GM19193 (cell line): ENCODE results near the gene RASSF5.

Experiments
- POLR2A ChIP-seq: IDR thresholded peaks from 4 replicates; pipeline ENCODE4 v1.6.1; 2011; ENCODE audit not compliant: insufficient read depth, insufficient read length; ENCODE audit errors: extremely low read depth

RASSF5 gene

DNA sequence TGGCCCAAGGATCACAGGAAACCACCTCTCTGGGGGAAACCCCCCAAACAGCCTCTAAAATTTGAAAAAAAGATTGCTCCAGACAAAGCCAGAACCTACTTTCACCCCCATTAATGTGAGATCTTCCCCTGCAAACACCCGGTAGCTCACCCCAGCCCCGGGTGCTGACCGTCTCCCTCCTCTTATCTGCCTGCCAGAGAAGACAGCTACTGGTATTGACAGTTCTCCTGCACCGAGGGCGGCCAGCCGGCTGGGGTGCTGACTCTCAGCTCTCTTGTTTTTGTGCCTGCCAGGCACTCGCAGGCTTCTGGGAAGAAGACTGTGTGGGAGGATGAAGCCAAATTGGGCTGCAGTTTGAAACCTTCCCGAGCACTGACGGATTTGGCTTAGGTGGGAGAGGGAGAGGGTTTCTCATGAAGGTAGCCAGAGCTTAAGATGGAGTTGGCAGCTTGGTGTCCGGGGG lies 48.2 kb downstream of the RASSF5 start:
- TF ChIP-seq POLR2A = no peak

DNA sequence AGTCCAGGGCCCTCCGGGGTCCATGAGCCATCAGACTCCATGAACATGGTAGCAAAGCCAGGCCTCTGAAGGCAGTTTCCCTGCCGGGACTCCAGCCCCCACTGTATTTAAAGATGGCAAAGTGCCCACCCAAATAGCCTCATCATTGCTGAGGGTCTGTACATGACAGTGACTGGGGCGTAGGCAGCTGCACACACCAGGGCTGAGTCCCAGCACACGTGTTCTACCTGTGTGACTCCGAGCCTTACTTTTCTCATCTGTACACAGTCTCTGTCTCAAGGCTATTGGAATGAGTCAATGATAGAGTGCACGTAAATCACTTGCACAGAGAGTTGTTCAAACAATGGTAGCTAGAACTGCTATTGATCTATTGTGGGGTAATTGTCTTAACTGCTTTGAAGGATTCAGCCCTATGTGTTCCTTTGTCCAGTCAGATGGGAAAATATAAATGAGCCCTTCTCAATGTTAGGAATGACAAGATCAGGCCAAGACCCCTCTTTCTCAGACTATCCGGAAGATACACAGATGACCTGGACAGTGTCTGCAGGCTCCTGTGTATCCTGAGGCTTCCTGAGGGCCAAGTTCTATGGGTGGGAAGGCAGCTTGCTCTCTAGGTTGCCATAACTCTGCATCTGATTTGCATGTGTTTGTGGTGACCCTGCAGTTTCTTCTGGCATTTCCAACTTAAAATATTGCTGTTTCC lies 48.9 kb downstream of the RASSF5 start:
- no peak for TF ChIP-seq POLR2A

DNA sequence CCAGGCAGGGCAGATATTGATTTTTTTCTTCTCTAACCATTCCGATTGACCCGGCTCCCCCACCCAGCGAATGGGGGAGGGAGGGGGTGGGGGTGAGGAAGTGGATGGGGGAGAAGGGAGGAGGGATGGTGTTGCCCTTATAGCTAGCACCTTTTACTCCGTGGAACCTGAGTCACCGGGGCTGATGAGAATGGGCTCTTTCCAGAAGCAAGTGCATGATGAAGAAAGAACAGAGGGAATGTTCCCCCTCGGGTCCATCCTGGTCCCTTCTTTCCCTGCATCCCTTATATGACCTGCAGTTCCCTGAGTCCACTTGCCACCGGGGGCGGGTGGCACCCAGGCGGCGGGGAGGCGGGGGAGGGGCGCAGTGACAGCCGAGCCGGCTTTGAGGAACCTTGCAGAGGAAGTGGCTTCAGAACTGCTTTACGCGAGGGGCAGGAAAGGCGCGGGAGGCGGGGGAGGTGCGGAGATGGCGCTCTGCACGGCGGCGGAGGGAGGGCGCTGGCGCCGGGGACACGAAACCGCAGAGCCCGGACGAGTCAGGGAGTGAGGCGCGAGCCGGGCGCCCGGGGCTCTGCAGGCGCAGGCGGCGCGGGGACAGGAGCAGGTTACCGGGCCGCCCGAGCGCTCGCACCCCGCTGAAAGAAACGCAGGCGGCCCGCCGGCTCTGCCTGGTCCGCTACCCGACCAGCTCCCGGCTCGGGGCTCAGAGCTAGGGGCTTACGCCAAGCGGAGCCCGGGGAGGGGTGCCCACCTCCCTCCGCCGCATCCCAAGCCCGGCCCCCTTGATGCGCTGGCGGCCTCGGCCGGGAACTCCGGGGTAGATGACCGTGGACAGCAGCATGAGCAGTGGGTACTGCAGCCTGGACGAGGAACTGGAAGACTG lies 49.7 kb downstream of the RASSF5 start:
- TF ChIP-seq POLR2A = peak; percentile 71

DNA sequence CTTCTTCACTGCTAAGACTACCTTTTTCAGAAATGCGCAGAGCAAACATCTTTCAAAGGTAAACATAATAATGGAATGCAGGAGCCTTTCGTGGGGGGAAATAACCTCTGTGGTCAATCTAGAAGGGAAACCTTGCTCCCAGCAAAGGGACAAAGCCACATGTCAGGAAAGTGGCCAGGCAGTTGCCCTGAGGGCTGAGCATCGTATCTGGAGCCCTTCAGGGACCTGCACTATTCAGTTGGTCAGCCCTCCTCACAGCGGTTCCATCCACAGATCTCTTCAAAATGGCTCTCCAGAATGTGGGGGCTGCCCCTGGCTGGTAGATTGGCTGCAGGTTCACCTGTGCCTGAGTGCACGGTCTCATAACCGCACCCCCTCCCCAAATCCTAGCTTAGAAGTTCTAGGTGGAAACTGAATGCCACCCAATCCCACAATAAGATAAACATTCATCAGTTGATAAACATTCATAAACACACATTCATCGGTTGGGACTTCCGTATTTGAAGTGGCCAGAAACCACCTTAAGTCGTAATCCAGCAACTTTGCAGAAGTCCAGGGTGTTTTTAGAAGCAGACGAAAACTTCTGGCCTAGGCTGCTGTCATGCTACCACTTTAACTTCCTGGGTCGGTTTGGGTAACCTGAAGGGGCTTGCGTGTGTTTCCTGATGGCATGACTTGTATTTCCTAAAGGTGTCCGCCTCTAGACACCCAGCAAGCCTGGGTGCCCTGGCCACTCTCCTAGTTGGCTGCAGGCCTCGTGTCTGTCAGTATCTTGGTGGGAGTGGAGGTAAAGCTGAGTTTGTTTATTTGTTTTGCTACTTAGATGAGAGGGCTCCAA lies 50.5 kb downstream of the RASSF5 start:
- no peak for TF ChIP-seq POLR2A

DNA sequence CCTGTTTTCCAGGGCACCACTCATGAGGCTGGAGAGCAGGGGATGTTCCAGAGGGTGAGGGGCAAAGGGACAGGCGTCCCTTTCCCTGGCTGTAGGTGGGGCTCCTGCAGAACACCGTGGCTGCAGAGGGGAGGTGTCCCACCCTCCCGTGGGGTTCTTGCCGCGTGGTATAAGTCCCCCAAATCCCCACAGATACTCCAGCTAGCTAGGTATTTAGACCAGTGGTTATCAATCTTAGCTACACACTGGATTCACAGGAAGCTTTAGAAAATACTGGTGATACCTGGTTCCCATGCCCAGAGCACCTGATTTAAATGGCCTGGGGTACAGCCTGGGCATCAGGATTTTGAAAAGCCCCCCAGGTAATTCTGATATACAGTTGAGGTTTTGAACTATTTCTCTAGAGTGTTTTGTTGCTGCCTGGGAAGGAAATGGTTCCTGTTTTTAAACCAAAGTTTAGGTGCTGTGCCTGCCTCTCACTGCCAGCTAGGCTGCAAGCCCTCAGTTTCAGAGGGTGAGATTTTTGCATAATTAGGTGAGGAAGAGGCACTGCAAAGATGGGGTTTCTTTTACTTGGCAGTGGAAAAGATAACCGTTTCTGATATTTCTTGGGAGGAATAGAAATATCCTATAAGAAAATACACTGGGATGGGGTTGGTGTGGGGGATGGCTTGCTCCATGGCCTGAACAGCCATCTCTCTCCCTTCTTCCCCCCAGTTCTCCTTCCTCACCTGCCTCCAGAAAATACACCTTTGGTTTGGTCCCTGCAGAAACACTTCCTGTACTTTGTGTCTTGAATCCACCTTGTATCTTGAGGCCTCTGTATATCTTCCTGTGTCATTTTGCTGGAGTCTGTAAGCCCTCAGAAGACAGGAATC lies 51.7 kb downstream of the RASSF5 start:
- TF ChIP-seq POLR2A = peak; percentile 5

DNA sequence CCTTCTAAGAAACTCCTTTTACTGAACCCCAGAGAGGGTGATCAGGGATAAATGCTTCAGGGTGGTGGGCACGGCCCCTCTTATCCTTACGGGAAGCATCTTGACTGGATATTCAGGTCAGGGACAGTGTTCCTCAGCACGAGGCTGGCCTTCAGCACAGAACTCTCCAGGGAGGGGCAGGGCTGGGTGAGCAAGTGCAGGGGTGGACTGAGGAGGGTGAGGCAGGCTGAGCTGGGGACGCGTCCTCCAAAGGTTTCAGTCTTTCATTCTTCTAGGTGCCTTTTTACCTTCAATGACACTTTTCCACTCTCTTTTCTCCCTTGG lies 52.3 kb downstream of the RASSF5 start:
- TF ChIP-seq POLR2A = no peak

DNA sequence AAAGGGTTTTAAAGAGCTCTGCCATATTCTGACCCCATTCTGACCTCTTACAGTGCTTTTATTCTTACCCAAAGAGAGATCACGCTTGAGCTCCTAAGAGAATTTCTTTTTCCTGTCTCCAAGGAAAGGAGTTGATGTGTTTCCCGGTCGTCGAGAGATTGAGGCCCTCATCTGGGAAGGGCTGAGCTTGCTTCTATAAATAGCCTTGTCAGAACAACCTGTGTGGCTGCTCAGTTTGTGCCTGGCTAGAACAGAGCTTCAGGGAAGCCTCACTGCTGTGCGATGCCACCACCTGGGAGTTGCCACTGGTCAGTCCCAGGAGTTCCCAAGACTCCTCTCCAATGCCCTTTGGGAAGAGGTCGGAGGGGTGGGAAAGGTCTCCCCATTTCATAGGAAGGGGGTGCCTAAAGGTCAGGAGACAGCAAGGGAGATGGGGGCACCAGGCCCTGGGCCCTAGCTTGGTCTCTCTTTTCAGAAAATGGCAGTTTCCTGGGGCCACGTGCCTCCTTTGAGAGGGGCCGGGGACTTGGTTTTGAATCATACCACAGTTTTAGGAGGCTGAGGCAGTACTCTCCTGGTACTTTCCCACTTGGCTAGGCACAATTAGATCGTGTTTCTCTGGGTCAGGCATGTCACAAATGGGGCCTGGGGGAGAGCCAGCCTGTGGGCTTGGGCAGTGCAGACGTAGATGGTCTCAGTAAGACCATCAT lies 52.8 kb downstream of the RASSF5 start:
- peak; percentile 19 for TF ChIP-seq POLR2A

DNA sequence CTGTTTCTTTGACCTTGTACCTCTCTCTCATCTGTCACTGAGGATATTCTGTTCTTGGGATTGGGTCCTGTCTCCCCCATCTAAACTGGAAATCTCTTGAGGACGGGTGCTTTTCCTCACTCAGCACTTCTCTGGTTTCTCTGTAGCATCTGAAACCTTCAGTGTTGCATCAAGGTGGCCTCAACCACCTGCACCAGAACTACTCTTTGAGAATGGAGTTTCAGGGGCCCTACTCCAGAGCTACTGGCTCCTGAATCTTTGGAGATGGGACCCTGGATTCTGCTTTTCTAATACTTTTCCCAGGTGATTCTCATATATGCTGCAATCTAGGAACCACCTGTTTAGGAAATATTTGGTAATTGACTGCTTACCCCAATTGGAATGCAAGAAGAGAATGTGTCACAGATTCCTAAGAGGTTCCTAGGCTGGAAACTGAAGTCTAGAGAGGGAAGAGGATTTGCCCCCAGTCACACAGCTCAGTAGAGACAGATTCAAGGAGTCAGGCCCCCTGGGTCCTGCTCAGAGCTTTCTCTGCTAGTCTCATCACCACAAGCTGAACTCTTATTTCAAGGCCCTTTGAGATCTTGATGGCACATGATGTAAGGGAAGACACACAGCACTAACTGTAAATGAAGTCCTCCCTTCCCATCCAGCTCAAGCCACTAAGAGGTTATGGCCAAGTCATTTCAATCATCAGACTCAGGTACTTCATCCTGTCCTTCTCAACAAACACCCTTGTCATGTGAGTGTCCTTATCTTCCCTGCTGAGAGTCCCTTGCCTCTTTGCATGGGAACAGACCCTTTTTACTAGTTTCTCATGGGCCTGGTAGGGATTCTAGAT lies 56.3 kb downstream of the RASSF5 start:
- TF ChIP-seq POLR2A = no peak

DNA sequence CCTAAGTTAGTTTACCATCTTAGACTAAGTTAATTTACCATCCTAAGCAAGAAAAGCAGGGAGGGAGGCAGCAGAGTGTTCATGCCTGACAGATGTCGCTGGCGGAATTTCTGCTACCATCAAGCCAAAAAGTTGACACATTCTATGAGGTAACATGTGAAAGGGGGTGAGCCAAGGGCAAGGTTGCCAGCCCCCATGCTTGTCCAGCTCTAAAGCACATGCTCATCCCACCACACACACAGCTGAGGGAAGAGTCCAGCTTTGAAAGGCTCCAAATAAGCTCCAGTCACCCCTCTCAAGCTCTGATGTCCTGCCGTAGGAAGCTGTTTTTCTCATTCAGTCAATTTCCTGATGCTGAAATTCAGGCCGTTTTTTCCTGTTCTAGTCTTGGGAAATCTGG lies 58.7 kb downstream of the RASSF5 start:
- TF ChIP-seq POLR2A = no peak

DNA sequence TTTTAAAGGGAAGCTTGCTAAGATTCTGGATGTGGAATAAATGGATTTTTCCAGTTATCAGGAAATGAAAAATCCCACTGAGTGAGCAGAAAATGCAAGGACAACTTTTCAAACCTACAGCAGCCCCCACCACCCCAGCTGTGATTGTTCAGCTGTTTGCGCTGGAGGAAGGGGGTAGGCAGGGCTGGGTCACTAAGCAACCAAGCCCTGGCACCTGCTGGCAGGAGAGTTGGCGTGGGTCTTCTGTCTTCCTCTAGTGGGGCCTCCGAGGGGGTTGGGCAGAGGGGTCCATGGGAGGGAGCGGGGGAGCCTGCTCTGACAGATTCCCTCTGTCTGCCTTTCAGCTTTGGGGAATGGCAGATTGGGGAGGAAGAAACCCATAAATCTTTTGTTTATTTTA lies 59.7 kb downstream of the RASSF5 start:
- TF ChIP-seq POLR2A = no peak

DNA sequence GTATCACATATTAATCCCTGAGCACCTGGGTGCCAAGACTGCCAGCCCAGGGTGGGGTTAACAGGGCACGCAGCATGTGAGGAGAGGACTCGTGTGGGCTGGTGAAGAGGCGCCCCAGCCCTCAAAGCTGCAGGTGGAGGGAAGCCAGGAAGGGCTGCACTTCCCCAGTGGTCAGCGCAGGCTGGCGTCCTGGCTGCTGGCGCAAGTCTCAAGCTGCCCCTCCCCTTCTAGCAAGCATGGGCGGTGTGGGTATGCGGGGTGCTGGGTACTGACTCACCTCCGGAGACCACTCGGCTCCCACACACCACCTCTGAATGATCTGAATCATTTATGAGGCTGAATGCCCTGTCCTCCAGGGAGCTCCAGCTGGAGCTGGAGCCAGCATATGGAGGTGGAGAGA lies 60.9 kb downstream of the RASSF5 start:
- no peak for TF ChIP-seq POLR2A

DNA sequence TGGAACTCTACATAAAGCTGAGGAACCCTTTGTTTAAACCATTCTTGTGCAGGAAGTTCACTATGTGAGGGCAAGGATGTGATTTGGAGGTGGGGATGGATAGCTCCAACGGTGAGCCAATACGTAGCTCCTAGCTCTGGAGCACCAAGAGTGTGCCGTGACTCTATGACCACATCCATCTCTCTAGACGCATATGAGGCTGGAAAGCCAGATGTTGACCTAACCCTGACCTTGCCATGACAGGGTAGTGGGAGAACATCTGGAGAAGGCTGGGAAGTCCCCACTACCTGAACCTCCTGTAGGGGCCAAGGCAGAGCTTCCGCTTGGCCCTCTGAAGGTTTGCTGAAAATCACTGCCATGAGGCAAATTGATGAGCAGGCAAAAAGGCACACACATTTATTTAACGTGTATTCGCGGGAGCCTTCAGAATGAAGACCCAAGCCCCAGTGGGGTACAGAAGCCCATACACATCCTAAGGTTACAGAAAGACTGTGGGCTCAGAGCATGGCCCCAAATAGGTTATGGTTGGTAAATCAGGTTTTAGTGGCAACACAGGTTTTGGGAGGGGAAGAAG lies 61.5 kb downstream of the RASSF5 start:
- no peak for TF ChIP-seq POLR2A
